ENCODE results near the gene GOLGA8B.
"Not testable (repeated sequence)": the region's sequence is repeated elsewhere in the genome, so short reads cannot be mapped to it uniquely, and the experiment has no call there.

DNA sequence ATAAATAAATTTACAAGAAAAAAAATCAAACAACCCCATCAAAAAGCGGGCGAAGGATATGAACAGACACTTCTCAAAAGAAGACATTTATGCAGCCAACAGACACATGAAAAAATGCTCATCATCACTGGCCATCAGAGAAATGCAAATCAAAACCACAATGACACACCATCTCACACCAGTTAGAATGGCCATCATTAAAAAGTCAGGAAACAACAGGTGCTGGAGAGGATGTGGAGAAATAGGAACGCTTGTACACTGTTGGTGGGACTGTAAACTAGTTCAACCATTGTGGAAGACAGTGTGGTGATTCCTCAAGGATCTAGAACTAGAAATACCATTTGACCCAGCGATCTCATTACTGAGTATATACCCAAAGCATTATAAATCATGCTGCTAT, 2.5 kb upstream of the GOLGA8B start:
- TF ChIP-seq CTCF (IDR thresholded peaks at IDR 0.05); POLR2A (IDR thresholded peaks at IDR 0.05; ENCODE audit: low read depth); POLR2AphosphoS5 (IDR thresholded peaks at IDR 0.05): not testable (repeated sequence)

Data from esophagus muscularis mucosa (tissue), 3 donors.